GM21528 (cell line): ENCODE measurements around the gene EP400.

Source experiments
- ATAC-seq: cut with Tn5 transposase; IDR thresholded peaks from one replicate; pipeline ENCODE4 v1.9.1; 2021; ENCODE audit warnings: mild to moderate bottlenecking, moderate library complexity; ENCODE audit not compliant: unreplicated experiment, low FRiP score

The EP400 gene

GRCh38 chr12:132106921-132107320 is 157.2 kb downstream of the EP400 start:
- no peak for ATAC-seq

GRCh38 chr12:132108211-132108832 is 158.6 kb downstream of the EP400 start:
- ATAC-seq = no peak

- ATAC-seq = no peak
These were observed 160.0 kb downstream of the EP400 start for GRCh38 chr12:132109741-132110140.

GRCh38 chr12:132110677-132111076 is 160.9 kb downstream of the EP400 start:
- no peak for ATAC-seq

- ATAC-seq = no peak
These were observed 162.0 kb downstream of the EP400 start for GRCh38 chr12:132111654-132112304.

- no peak for ATAC-seq
These were observed 164.9 kb downstream of the EP400 start for GRCh38 chr12:132114667-132115066.

GRCh38 chr12:132115500-132115899 is 165.8 kb downstream of the EP400 start:
- ATAC-seq = no peak

GRCh38 chr12:132116709-132117557 is 167.2 kb downstream of the EP400 start:
- no peak for ATAC-seq

GRCh38 chr12:132117558-132117875 is 167.8 kb downstream of the EP400 start:
- ATAC-seq = no peak

GRCh38 chr12:132118876-132119275 is 169.1 kb downstream of the EP400 start:
- no peak for ATAC-seq

GRCh38 chr12:132121283-132121682 is 171.5 kb downstream of the EP400 start:
- no peak for ATAC-seq

GRCh38 chr12:132123970-132124765 is 174.4 kb downstream of the EP400 start:
- ATAC-seq = no peak

GRCh38 chr12:132124766-132125425 is 175.2 kb downstream of the EP400 start:
- ATAC-seq = no peak

GRCh38 chr12:132125736-132126135 is 176.0 kb downstream of the EP400 start:
- ATAC-seq = no peak

GRCh38 chr12:132127041-132127440 is 177.3 kb downstream of the EP400 start:
- no peak for ATAC-seq

GRCh38 chr12:132129007-132129406 is 179.3 kb downstream of the EP400 start:
- ATAC-seq = no peak

- ATAC-seq = no peak
These were observed 180.9 kb downstream of the EP400 start for GRCh38 chr12:132130690-132131089.
